GM06990 (cell line): ENCODE data around the gene C1QTNF9.

ENCODE experiments used
- DNase-seq: peaks from one replicate; pipeline ENCODE4 v3.0.0-alpha.2; 2011; ENCODE audit not compliant: insufficient read length; ENCODE audit errors: extremely low read depth
- H3K27me3 ChIP-seq: replicated peaks from 2 replicates; pipeline ENCODE4 v1.6.0; 2011; ENCODE audit warnings: low read length; ENCODE audit not compliant: control insufficient read depth, insufficient read depth
- H3K36me3 ChIP-seq: 2 replicates; pipeline ENCODE4 v1.5.1; 2011; ENCODE audit warnings: low read length; ENCODE audit not compliant: control insufficient read depth, insufficient read depth
- H3K4me3 ChIP-seq: replicated peaks from 2 replicates; pipeline ENCODE4 v1.5.1; 2011; ENCODE audit warnings: low read depth, mild to moderate bottlenecking, control low read depth, low read length
- CTCF ChIP-seq: IDR thresholded peaks from 2 replicates; pipeline ENCODE4 v1.5.1; 2011; ENCODE audit warnings: low read length, control low read depth, mild to moderate bottlenecking, inconsistent platforms; ENCODE audit not compliant: insufficient read depth, poor library complexity, severe bottlenecking

C1QTNF9 gene

GRCh38 chr13:24338721-24339120 lies 29.3 kb downstream of the C1QTNF9 start:
- H3K4me3 ChIP-seq, result no peak overlapping the region
- H3K36me3 ChIP-seq, result no peaks in the 10 kb centered on the region
- no peak for TF ChIP-seq CTCF
- DNase-seq, result no peak
- H3K27me3 ChIP-seq, result no peaks in the 10 kb centered on the region

- no peaks in the 10 kb centered on the region for H3K36me3 ChIP-seq
- TF ChIP-seq CTCF, result no peak
- no peak overlapping the region for H3K4me3 ChIP-seq
- H3K27me3 ChIP-seq, result no peaks in the 10 kb centered on the region
- no peak for DNase-seq
Observed at GRCh38 chr13:24339937-24340607, 30.7 kb downstream of the C1QTNF9 start.

- TF ChIP-seq CTCF, result no peak
- Histone ChIP-seq H3K27me3 (no peaks in the 10 kb centered on the region), H3K36me3 (no peaks in the 10 kb centered on the region), H3K4me3 (no peak overlapping the region)
- no peak for DNase-seq
Observed at GRCh38 chr13:24340608-24340955, 31.2 kb downstream of the C1QTNF9 start.

GRCh38 chr13:24341439-24341838 lies 32.1 kb downstream of the C1QTNF9 start:
- no peak for TF ChIP-seq CTCF
- Histone ChIP-seq H3K4me3 (no peak overlapping the region), H3K27me3 (no peaks in the 10 kb centered on the region), H3K36me3 (no peaks in the 10 kb centered on the region)
- no peak for DNase-seq

GRCh38 chr13:24348385-24348784 lies 39.0 kb downstream of the C1QTNF9 start:
- H3K36me3 ChIP-seq, result no peaks in the 10 kb centered on the region
- DNase-seq, result no peak
- TF ChIP-seq CTCF, result no peak
- no peaks in the 10 kb centered on the region for H3K27me3 ChIP-seq
- no peak overlapping the region for H3K4me3 ChIP-seq
